HG02840 (cell line): Measurements from ENCODE around the gene ASTN1.

Experiments used
- ATAC-seq: cut with Tn5 transposase; IDR thresholded peaks from one replicate; pipeline ENCODE4 v1.9.1; 2021; ENCODE audit warnings: mild to moderate bottlenecking, moderate library complexity, moderate number of reproducible peaks; ENCODE audit not compliant: unreplicated experiment, low FRiP score

ASTN1 gene

GRCh38 chr1:177001556-177001955 is 163.0 kb downstream of the ASTN1 start:
- ATAC-seq = no peak

GRCh38 chr1:176998183-176998795 is 166.2 kb downstream of the ASTN1 start:
- ATAC-seq = no peak

GRCh38 chr1:176996456-176997090 is 167.9 kb downstream of the ASTN1 start:
- ATAC-seq = no peak

- no peak for ATAC-seq
These were observed 169.4 kb downstream of the ASTN1 start for GRCh38 chr1:176994931-176995596.

- no peak for ATAC-seq
These were observed 170.9 kb downstream of the ASTN1 start for GRCh38 chr1:176993587-176993986.

GRCh38 chr1:176989754-176990153 is 174.8 kb downstream of the ASTN1 start:
- no peak for ATAC-seq

- no peak for ATAC-seq
These were observed 175.5 kb downstream of the ASTN1 start for GRCh38 chr1:176989023-176989422.

- no peak for ATAC-seq
These were observed 177.5 kb downstream of the ASTN1 start for GRCh38 chr1:176987016-176987415.

GRCh38 chr1:176983731-176984130 is 180.8 kb downstream of the ASTN1 start:
- ATAC-seq = no peak

- ATAC-seq = no peak
These were observed 187.7 kb downstream of the ASTN1 start for GRCh38 chr1:176976771-176977170.

- ATAC-seq = no peak
These were observed 188.3 kb downstream of the ASTN1 start for GRCh38 chr1:176976225-176976624.

GRCh38 chr1:176964687-176965086 is 199.8 kb downstream of the ASTN1 start:
- ATAC-seq = no peak

GRCh38 chr1:176963181-176963580 is 201.3 kb downstream of the ASTN1 start:
- ATAC-seq = no peak

GRCh38 chr1:176961678-176962077 is 202.8 kb downstream of the ASTN1 start:
- ATAC-seq = no peak

- ATAC-seq = no peak
These were observed 205.2 kb downstream of the ASTN1 start for GRCh38 chr1:176959191-176959820.

GRCh38 chr1:176957603-176958002 is 206.9 kb downstream of the ASTN1 start:
- ATAC-seq = no peak

GRCh38 chr1:176954242-176954641 is 210.3 kb downstream of the ASTN1 start:
- no peak for ATAC-seq

- no peak for ATAC-seq
These were observed 213.7 kb downstream of the ASTN1 start for GRCh38 chr1:176950736-176951324.

GRCh38 chr1:176949033-176949662 is 215.4 kb downstream of the ASTN1 start:
- ATAC-seq = no peak

GRCh38 chr1:176944606-176945005 is 219.9 kb downstream of the ASTN1 start:
- ATAC-seq = no peak

GRCh38 chr1:176943783-176944182 is 220.7 kb downstream of the ASTN1 start:
- no peak for ATAC-seq
